Measurements from ENCODE around the gene CD59.

GRCh38 chr11:33761471-33761870 is 25.2 kb upstream of the CD59 start:
- no peak for TF ChIP-seq CTCF (conservative IDR thresholded peaks at IDR 0.05)
- no peak for TF ChIP-seq ZFX (IDR thresholded peaks at IDR 0.05)
